Measurements from ENCODE around the gene MCM9.

The MCM9 gene

DNA sequence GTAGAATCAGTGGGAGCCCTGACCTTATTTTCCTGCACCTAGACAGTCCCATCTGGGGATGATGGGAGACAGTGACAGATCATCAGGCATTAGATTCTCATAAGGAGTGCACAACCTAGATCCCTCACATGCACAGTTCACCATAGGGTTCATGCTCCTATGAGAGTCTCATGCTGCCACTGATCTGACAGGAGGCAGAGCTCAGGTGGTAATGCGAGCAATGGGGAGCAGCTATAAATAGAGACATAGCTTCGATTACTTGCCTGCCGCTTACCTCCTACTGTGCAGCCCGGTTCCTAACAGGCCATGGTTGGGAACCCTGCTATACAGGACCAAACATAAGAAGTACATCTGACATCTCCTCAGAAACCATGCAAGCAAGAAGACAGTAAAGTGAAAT, 72.5 kb downstream of the MCM9 start:
- DNase-seq, result no peak

DNA sequence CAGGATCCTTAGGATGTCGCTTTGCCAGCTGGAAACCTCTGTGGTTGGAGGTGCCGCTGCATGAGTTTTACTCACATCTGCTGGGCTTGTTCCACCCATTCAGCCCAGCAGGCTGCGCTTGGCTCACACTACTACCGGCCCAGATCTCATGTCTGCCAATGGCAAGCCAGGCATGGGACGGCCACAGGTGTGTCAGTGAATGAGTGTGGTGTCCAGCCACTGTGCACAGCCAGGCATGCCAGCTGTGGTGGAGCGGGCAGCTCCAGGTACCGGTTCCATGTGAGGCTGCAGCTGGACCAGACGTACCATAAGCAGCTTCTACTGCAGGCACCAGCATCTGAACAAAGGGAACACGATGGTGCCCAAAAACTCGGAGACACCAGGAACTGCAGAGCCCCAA, 74.1 kb downstream of the MCM9 start:
- no peak for DNase-seq

DNA sequence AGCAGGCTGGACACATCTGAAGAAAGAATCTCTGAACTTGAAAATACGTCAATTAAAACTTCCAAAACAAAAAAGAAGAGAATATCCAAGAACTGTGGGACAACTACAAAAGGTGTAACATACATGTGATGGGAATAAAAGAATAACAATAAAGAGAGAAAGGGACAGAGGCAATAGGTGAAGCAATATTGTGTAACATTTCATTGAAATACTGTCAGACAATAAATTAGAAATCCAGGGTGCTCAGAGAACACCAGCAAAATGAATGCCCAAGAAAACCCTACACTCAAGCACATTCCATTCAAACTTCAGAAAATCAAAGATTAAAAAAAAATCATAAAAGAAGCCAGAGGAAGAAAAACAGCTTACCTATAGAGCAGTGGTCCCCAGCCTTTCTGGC, 74.6 kb downstream of the MCM9 start:
- no peak for DNase-seq

DNA sequence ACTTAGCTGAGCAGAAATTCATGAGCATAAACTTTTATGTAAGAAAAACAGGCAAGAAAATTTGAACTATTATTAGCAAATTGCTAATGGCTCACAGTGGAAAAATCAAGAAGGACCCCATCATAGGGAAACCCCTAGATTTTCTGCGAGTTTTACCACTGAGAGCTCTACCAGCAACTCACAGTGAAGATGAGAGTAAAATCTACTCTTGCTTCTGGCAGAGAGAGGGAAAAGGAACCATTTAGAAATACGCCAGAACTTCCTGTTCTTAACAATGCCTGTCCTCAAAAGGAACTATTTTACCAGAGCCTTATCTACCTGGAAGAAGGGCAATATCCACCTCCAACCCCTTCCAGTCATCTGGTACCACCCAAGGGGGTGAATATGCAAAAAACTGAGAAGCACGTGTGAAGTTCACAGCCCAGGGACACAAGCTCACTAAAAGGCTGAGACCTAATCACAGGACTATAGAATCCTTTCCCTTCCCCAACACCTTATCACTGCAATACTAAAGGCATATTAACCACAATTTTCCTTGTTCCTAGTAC, 75.4 kb downstream of the MCM9 start:
- no peak for DNase-seq

DNA sequence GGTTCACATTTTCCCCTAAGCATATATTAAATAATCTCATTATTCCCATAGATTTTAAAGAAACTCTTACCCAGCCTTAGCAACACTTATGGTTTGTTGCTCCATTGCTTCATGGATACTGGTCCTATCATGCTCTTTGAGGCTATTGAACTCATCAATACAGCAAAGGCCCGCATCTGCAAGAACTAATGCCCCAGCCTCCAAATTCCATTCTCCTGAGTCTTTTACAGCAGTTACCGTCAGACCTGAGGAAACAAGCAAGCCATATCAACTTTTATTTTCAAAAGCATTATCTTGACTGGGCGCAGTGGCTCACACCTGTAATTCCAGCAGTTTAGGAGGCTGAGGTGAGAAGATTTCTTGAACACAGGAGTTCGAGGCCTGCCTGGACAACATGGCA, 78.7 kb downstream of the MCM9 start:
- no peak for DNase-seq

DNA sequence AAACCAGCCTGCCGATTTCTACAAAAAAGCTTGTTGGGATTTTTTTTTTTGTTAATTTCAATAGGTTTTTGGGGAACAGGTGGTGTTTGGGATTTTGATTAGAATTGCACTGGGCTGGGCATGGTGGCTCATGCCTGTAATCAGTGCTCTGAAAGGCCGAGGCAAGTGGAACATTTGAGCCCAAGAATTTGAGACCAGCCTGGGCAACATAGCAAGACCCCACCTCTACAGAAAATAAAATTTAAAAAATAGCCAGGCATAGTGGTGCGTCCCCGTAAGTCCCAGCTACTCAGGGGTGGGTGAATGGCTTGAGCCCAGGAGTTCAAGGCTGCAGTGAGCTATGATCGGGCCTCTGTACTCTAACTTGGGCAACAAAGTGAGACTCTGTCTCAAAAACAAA, 81.6 kb downstream of the MCM9 start:
- no peak for DNase-seq

- DNase-seq, result no peak
Observed at GRCh38 chr6:118844915-118845314, 90.0 kb downstream of the MCM9 start.

DNA sequence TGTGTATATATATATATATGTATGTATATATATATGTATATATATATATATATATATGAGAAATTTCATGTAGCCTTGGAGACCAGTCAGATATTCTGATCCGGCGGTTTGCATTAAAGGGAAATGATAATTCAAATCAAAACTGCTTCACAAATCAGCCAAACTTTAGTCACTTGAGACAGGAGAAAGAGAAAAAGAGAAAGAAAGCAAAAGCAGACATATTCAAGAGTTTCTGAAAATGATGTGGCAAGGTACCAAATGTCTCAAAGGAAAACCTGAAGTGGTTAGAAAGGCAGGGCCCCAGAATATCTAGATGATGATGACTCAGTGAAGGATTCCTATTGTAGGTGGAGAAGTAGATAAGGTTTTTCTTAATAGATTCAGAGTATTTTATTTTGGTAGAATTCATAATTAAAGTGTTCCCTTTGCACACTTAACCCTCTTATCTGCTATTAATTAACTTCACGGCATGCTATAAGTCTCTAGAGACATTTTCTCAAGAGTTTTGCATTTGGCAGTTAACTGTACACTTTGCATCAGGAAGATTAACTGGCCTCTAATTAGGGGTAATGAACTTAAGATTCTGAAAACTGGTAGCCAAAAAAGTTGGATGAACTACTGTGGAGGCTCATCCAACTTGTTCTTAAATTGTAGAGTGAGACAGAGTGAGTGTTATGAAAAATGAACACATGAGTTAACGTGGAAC, 91.1 kb downstream of the MCM9 start:
- no peak for DNase-seq

- DNase-seq, result no peak
Observed at GRCh38 chr6:118830691-118831090, 104.3 kb downstream of the MCM9 start.

DNA sequence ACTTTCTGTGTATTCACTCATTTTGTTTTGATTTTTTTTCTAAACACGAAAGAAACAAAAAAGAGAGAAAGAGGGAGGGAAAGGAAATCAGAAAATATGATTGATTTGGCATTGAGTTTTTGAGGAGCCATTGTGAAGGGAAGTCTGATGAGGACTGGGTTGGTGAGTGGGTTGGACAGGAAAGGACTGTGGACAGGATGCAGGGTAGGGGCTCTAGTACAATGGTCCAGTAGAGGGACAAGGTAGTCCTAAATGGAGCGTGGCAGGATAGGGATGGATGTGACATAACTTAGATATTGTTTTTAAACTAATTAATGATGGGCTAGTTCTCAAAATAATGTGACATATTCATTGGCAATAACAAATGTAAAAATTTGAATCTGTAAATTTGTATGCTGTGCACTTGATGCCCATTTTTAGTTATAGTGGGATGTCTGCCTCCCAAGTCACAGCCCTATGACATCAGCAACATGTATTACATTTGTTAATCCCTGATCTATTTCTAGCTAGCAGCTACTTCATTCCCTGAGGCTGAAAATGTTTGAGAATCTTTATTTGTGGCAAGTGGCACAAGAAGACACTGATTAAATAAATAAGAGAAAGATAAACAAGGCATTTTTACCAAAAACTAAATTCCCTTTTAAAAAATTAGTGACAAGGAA, 105.0 kb downstream of the MCM9 start:
- DNase-seq, result no peak

- no peak for DNase-seq
Observed at GRCh38 chr6:118826096-118826495, 108.9 kb downstream of the MCM9 start.

GRCh38 chr6:118825661-118826060, 109.3 kb downstream of the MCM9 start:
- DNase-seq, result no peak

GRCh38 chr6:118815495-118815894, 119.5 kb downstream of the MCM9 start:
- no peak for DNase-seq

- peak; percentile 56 for DNase-seq
Observed at GRCh38 chr6:118813775-118814174, 121.2 kb downstream of the MCM9 start.

DNA sequence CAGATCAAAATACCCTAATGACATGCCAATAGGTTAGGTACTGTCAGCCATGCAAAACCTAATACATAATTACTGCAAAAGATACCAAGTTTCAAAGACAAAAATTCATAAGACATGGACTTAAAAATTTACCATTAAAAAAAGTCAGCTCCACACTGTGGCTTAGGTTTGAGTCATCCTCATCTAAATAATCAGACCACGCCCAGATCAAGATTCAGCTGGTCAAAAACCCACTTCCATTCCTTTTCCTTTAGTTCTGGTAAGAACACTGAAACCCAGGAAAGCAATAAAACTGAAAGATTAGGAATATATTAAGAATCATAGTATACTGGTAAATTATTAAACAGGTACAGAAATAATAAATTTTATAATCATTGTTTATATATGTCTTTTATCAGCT, 122.0 kb downstream of the MCM9 start:
- DNase-seq, result no peak

- peak; percentile 70 for DNase-seq
Observed at GRCh38 chr6:118810420-118811027, 124.4 kb downstream of the MCM9 start.

GRCh38 chr6:118808793-118809638, 125.9 kb downstream of the MCM9 start:
- DNase-seq, result no peak

- no peak for DNase-seq
Observed at GRCh38 chr6:118804091-118804490, 130.9 kb downstream of the MCM9 start.

GRCh38 chr6:118801257-118801656, 133.7 kb downstream of the MCM9 start:
- no peak for DNase-seq

DNA sequence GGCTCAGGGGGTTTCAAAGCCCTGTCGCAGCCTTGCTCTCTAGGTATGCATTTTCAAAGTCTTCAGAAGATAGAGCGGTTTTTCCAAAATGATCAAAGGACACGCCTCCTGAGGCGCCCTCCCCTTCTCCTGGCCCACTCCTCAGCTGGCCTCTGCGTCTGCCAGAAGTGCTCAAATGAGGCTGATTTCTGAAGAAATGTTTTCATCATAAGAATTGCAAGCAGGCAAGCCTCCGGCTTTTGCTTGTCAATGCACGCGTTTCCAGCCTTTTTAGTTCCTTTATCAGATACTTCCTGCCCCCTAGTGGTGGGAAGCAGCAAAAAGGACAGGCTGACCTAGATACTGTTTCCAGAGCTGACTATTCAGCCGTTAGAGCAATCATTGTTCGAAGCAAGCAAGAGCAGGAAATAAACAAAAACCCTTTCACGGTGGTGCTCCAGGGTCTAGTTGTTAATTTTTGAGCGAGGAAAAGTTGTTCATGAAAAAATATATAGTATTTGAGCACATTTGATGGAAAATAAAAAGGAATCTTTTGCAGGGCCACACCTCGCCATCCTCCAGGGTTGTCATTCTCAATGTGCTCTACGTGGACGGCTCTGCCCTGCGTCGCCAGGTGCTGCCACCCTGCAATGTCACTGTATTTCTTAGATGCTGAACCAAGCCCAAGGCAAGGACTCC, 134.4 kb downstream of the MCM9 start:
- DNase-seq, result peak; percentile 86

DNA sequence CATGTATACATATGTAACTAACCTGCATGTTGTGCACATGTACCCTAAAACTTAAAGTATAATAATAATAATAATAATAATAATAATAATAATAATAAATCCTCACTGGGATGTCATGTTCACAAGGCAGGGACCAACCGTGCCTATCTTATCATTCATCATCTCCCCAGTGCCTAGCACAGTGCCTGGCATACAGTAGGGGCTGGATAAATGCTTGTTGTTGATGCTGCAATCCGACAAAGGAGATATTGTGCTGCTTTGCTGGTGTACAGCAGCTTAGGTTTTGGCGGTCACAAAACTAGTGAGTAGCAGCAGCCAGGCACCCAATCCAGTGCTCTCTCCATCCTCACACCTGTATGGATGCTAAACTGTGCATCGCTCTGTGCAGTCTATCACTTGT, 135.1 kb downstream of the MCM9 start:
- no peak for DNase-seq

GRCh38 chr6:118796548-118796947, 138.4 kb downstream of the MCM9 start:
- peak; percentile 78 for DNase-seq

GRCh38 chr6:118791499-118791898, 143.5 kb downstream of the MCM9 start:
- DNase-seq, result no peak

Measured in stimulated activated CD8-positive, alpha-beta memory T cell treated with anti-CD3 and anti-CD28 coated beads, Interleukin-4, amount 100 ng/mL, for 48 hours (primary cell).